Endothelial cell of umbilical vein (primary cell): ENCODE data around the gene HHIPL2. TPM values are rescaled to one million over a fixed set of nuclear protein-coding genes. Genes with fewer than 3 reads are reported as not detected.

ENCODE experiments used
- BruUV-seq: library from RNA; stranded (reverse); fragments of 400-500 nt; replicated peaks from 2 replicates; lab custom pipeline; 2021; lab: Mats Ljungman, UMichigan
- CTCF ChIA-PET: fragments of 300-600, 350-600 bp; sonication (Branson Sonifier 250); formaldehyde crosslinking; loops from one replicate; lab custom pipeline; 2021; ENCODE audit warnings: antibody characterized with exemption, inconsistent platforms; lab: Charles Lee
- POLR2A ChIA-PET: fragments of 300-600, 350-600 bp; sonication (Branson Sonifier 250); formaldehyde crosslinking; loops from one replicate; lab custom pipeline; 2021; ENCODE audit warnings: antibody characterized with exemption, inconsistent platforms; lab: Charles Lee
- DNase-seq: peaks from one replicate; pipeline ENCODE4 v3.0.0-alpha.2; 2011; ENCODE audit warnings: low read depth, low spot score
- FAIRE-seq: peaks from 2 replicates; lab custom pipeline; 2011; peaks lifted over from hg19 to GRCh38; lab: Jason Lieb, UNC
- H2AFZ ChIP-seq: 2 replicates; pipeline ENCODE4 v1.6.0; 2012; ENCODE audit warnings: low read depth, low read length, control low read depth, inconsistent platforms
- H3K27ac ChIP-seq: 2 replicates; pipeline ENCODE4 v1.5.1; 2011; ENCODE audit warnings: low read depth, mild to moderate bottlenecking, control low read depth, low read length, moderate library complexity; ENCODE audit not compliant: insufficient read depth
- H3K27me3 ChIP-seq, 2 experiments: 2 replicates each; pipeline versions ENCODE4 v1.6.0 to v1.6.1; 2011; ENCODE audit warnings: low read length in 2 of 2, mixed read lengths in 1 of 2; ENCODE audit not compliant: control insufficient read depth in 2 of 2, insufficient read depth in 2 of 2
- H3K36me3 ChIP-seq, 2 experiments: 2 replicates in 1 of 2; 3 replicates in 1 of 2; pipeline ENCODE4 v1.5.1; 2011; ENCODE audit warnings: low read length in 2 of 2, mild to moderate bottlenecking in 1 of 2, moderate library complexity in 1 of 2; ENCODE audit not compliant: control insufficient read depth in 2 of 2, insufficient read depth in 2 of 2; ENCODE audit errors: extremely low read depth in 1 of 2
- H3K4me1 ChIP-seq: 3 replicates; pipeline ENCODE4 v1.5.1; 2011; ENCODE audit warnings: mild to moderate bottlenecking, low read length; ENCODE audit not compliant: control insufficient read depth, insufficient read depth; ENCODE audit errors: extremely low read depth
- H3K4me2 ChIP-seq: 2 replicates; pipeline ENCODE4 v1.6.1; 2011; ENCODE audit warnings: low read length, control low read depth, mixed read lengths; ENCODE audit not compliant: insufficient read depth
- H3K4me3 ChIP-seq, 3 experiments: fragments of 200-600 bp in 1 of 3; sonication (generic), shearing (Covaris generic) in 1 of 3; replicated peaks in 1 of 3; 2 replicates each; pipeline ENCODE4 v1.5.1; 2011 to 2016; ENCODE audit warnings: control low read depth in 3 of 3, low read length in 3 of 3, mild to moderate bottlenecking in 2 of 3, inconsistent platforms in 1 of 3, low read depth in 1 of 3, moderate library complexity in 1 of 3; ENCODE audit not compliant: insufficient read depth in 1 of 3
- H3K79me2 ChIP-seq: 2 replicates; pipeline ENCODE4 v1.6.0; 2012; ENCODE audit warnings: low read length, inconsistent platforms; ENCODE audit not compliant: control insufficient read depth, insufficient read depth
- H3K9ac ChIP-seq: replicated peaks from 2 replicates; pipeline ENCODE3; 2011; ENCODE audit warnings: low read length, control low read depth; ENCODE audit not compliant: insufficient read depth; ENCODE audit errors: extremely low read depth
- H3K9me1 ChIP-seq: replicated peaks from 3 replicates; pipeline ENCODE4 v1.6.0; 2011; ENCODE audit warnings: mild to moderate bottlenecking, low read length; ENCODE audit not compliant: control insufficient read depth, insufficient read depth; ENCODE audit errors: extremely low read depth
- H3K9me3 ChIP-seq: replicated peaks from 2 replicates; pipeline ENCODE4 v1.5.1; 2012; ENCODE audit warnings: low read length, inconsistent platforms; ENCODE audit not compliant: control insufficient read depth, insufficient read depth
- H4K20me1 ChIP-seq: replicated peaks from 2 replicates; pipeline ENCODE3; 2011; ENCODE audit warnings: mild to moderate bottlenecking, low read length; ENCODE audit not compliant: control insufficient read depth, insufficient read depth; ENCODE audit errors: extremely low read depth
- CTCF ChIP-seq, 2 donors: IDR thresholded peaks; 1 replicate in 1 of 2; 2 replicates in 1 of 2; pipeline ENCODE4 v1.5.1; 2011; ENCODE audit warnings: low read length in 2 of 2, mild to moderate bottlenecking in 2 of 2, moderate library complexity in 2 of 2, control low read depth in 1 of 2, inconsistent platforms in 1 of 2, low read depth in 1 of 2; ENCODE audit not compliant: insufficient read depth in 1 of 2; ENCODE audit errors: extremely low read depth in 1 of 2
- EZH2 ChIP-seq: IDR thresholded peaks from 2 replicates; pipeline ENCODE4 v1.6.1; 2012; ENCODE audit warnings: borderline replicate concordance, low read depth, mild to moderate bottlenecking, moderate library complexity, low read length, inconsistent platforms; ENCODE audit not compliant: severe bottlenecking
- FOS ChIP-seq: IDR thresholded peaks from 2 replicates; pipeline ENCODE4 v1.6.1; 2011; ENCODE audit warnings: mild to moderate bottlenecking, low read length, moderate library complexity, borderline replicate concordance; ENCODE audit not compliant: insufficient read depth
- GATA2 ChIP-seq: IDR thresholded peaks from 2 replicates; pipeline ENCODE4 v1.7.0; 2011; ENCODE audit warnings: low read depth, mild to moderate bottlenecking, moderate library complexity, mixed read lengths, low read length; ENCODE audit not compliant: insufficient read length, insufficient read depth
- JUN ChIP-seq: IDR thresholded peaks from 2 replicates; pipeline ENCODE4 v1.6.1; 2011; ENCODE audit warnings: borderline replicate concordance, low read depth; ENCODE audit not compliant: insufficient read length, insufficient read depth
- MAX ChIP-seq: IDR thresholded peaks from 2 replicates; pipeline ENCODE4 v1.6.1; 2011; ENCODE audit not compliant: insufficient read depth, insufficient read length
- MYC ChIP-seq: IDR thresholded peaks from one replicate; pipeline ENCODE4 v1.6.1; 2011; ENCODE audit warnings: mild to moderate bottlenecking, low read depth, low read length
- POLR2A ChIP-seq: IDR thresholded peaks from 2 replicates; pipeline ENCODE4 v1.6.1; 2012; ENCODE audit warnings: low read depth, mild to moderate bottlenecking, control low read depth, low read length
- POLR2AphosphoS5 ChIP-seq: IDR thresholded peaks from 2 replicates; pipeline ENCODE4 v1.6.1; 2012; ENCODE audit warnings: low read depth, mild to moderate bottlenecking, control low read depth, low read length, moderate library complexity; ENCODE audit not compliant: insufficient read depth
- dilution Hi-C: fragments of 300-500 bp; cut with MboI; formaldehyde crosslinking; loops from one replicate; pipeline ENCODE4 v1.15.0; 2019; ENCODE audit warnings: low sequenced_read_pairs; ENCODE audit not compliant: extremely low pct_ligation_motif_present
- intact Hi-C: fragments of 100-400 bp; cut with micrococcal nuclease; formaldehyde crosslinking; loops from one replicate; pipeline ENCODE4 v1.10.0; 2022
- polyA plus RNA-seq, 4 experiments: library from polyadenylated mRNA; depleted of rRNA in 3 of 4; stranded (reverse) in 3 of 4; unstranded in 1 of 4; fragments of >200 nt; gene quantifications; 2 replicates each; pipeline versions ENCODE4 v1.2.1 to v1.2.3, GENCODE V29; 2011 to 2012; ENCODE audit warnings: missing spikeins in 1 of 4
- total RNA-seq: library from RNA; stranded (reverse); gene quantifications from 2 replicates; pipeline ENCODE4 v1.2.3, GENCODE V29; 2021

Gene HHIPL2
- total and polyA plus RNA-seq, 2 donors (not counting 3 experiments of a cell fraction or from before 2014, with no cell fraction given) = 0.03 TPM; not detected in 1

- peak; percentile 53 for FAIRE-seq
- no peaks in the 10 kb centered on the region for H3K9me3 ChIP-seq
- H3K9me1 ChIP-seq = no peaks in the 10 kb centered on the region
- dilution Hi-C loops (no loop called here), intact Hi-C loops (loop anchor here (1.0 kb wide), 2 partner anchors 28 to 124 kb away; no protein-coding TSS in a partner anchor)
- H4K20me1 ChIP-seq = no peaks in the 10 kb centered on the region
- peak; percentile 60 for DNase-seq
- H3K4me2 ChIP-seq = peak within 1 kb of the TSS; percentile 76
- no peaks in the 10 kb centered on the region for H3K27me3 ChIP-seq
- peak within 1 kb of the TSS; percentile 49 to 89 (median 72) for H3K4me3 ChIP-seq
- ChIA-PET CTCF (interaction anchor here (0.8 to 3.1 kb wide), 7 partner anchors 8 to 124 kb away, joined by 3 to 15 read pairs (median 3); no protein-coding TSS in a partner anchor), POLR2A (no interaction called here)
- H3K79me2 ChIP-seq = no peaks in the 10 kb centered on the region
- peak within 1 kb of the TSS; percentile 79 for H3K9ac ChIP-seq
- peaks cover 11% of the 10 kb centered on the region for H3K4me1 ChIP-seq
- H3K27ac ChIP-seq = peak within 1 kb of the TSS; percentile 45
- H3K36me3 ChIP-seq = no peaks in the 10 kb centered on the region
- TF ChIP-seq POLR2AphosphoS5 = peak; percentile 48
- TF ChIP-seq POLR2A = peak; percentile 37
- TF ChIP-seq CTCF (IDR thresholded peaks at IDR 0.05; ENCODE audit: extremely low read depth in 1 of 2, insufficient read depth in 1 of 2, low read depth in 1 of 2, low read length in 2 of 2) = no peak
- H2AFZ ChIP-seq = peak within 1 kb of the TSS; percentile 88
- TSS peak; percentile 90 for BruUV-seq
Observed at GRCh38 chr1:222589462-222590302, 41.8 kb upstream of the HHIPL2 start, which contains the start of gene TAF1A. TAF1A (minus strand) TSS chr1:222589933.

GRCh38 chr1:222588135-222588534 lies 40.2 kb upstream of the HHIPL2 start:
- dilution Hi-C loops = no loop called here

More at GRCh38 chr1:222588135-222588534, 40.2 kb upstream of the HHIPL2 start:
- Histone ChIP-seq H3K36me3 (no peaks in the 10 kb centered on the region), H3K79me2 (no peaks in the 10 kb centered on the region), H3K27me3 (no peaks in the 10 kb centered on the region), H2AFZ (no peak overlapping the region), H3K4me3 (no peak overlapping the region), H3K9ac (no peak overlapping the region), H3K27ac (no peak overlapping the region), H3K4me1 (peaks cover 11% of the 10 kb centered on the region), H3K9me1 (no peaks in the 10 kb centered on the region), H4K20me1 (no peaks in the 10 kb centered on the region), H3K4me2 (no peak overlapping the region), H3K9me3 (no peaks in the 10 kb centered on the region)
- DNase-seq (no peak), FAIRE-seq (no peak)
- ChIA-PET CTCF (no interaction called here), POLR2A (no interaction called here)
- no TSS peak for BruUV-seq
- no peak for TF ChIP-seq JUN
- TF ChIP-seq MYC = no peak
- TF ChIP-seq GATA2 = no peak
- no peak for TF ChIP-seq MAX
- TF ChIP-seq POLR2AphosphoS5 = no peak
- no peak for TF ChIP-seq CTCF (IDR thresholded peaks at IDR 0.05; ENCODE audit: extremely low read depth in 1 of 2, insufficient read depth in 1 of 2, low read depth in 1 of 2, low read length in 2 of 2)
- TF ChIP-seq POLR2A = no peak
- TF ChIP-seq FOS = no peak
- TF ChIP-seq EZH2 = no peak
- intact Hi-C loops = no loop called here
